ENCODE data around the gene KIF15. TPM values are rescaled to one million over a fixed set of nuclear protein-coding genes. Genes with fewer than 3 reads are reported as not detected.
A peak's percentile ranks its signal among the peaks of the same experiment; 100 is the strongest.

KIF15 gene
- polyA plus RNA-seq, 2 of the 4 experiments (the other 2 are of a cell fraction), result 8.7 to 13.5 TPM

DNA sequence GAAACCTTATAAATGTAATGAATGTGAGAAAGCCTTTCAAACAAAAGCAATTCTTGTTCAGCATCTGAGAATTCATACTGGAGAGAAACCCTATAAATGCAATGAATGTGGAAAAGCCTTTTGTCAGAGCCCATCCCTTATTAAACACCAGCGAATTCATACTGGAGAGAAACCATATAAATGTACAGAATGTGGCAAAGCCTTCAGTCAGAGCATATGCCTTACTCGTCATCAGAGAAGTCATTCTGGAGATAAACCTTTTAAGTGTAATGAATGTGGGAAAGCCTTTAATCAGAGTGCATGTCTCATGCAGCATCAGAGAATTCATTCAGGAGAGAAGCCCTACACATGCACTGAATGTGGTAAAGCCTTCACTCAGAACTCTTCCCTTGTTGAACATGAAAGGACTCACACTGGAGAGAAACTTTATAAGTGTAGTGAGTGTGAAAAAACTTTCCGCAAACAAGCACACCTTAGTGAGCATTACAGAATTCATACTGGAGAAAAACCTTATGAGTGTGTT, 26.9 kb upstream of the KIF15 start:
- CTCF ChIA-PET, result no interaction called here
- Histone ChIP-seq H3K4me2 (no peak overlapping the region), H3K27ac (no peak overlapping the region), H3K4me1 (no peaks in the 10 kb centered on the region), H3K4me3 (no peak overlapping the region), H3K9me3 (peaks cover 52% of the 10 kb centered on the region)
- no peak for DNase-seq (ENCODE audit: low read depth in 1 of 2, low spot score in 1 of 2)
- FAIRE-seq, result no peak
- TF ChIP-seq ZNF302 (CRISPR knock-in tag; IDR thresholded peaks at IDR 0.05), result no peak
- no peak for TF ChIP-seq KDM5A (IDR thresholded peaks at IDR 0.05)
- TF ChIP-seq POLR2A (IDR thresholded peaks at IDR 0.05; ENCODE audit: low read length), result no peak
- TF ChIP-seq TP53 (CRISPR knock-in tag; IDR thresholded peaks at IDR 0.05), result no peak
- TF ChIP-seq CBX8 (IDR thresholded peaks at IDR 0.05), result no peak
- no peak for TF ChIP-seq GATA3 (IDR thresholded peaks at IDR 0.05; ENCODE audit: borderline replicate concordance)
- no peak for TF ChIP-seq CBX2 (IDR thresholded peaks at IDR 0.05; ENCODE audit: borderline replicate concordance, low read depth)
- TF ChIP-seq SREBF2 (IDR thresholded peaks at IDR 0.05), result no peak
- TF ChIP-seq FOSL2 (IDR thresholded peaks at IDR 0.05), result no peak
- no peak for TF ChIP-seq FOSL2 (CRISPR knock-in tag; IDR thresholded peaks at IDR 0.05)
- no peak for TF ChIP-seq NPAS2 (CRISPR knock-in tag; IDR thresholded peaks at IDR 0.05; ENCODE audit: borderline replicate concordance)
- no peak for TF ChIP-seq POLR2AphosphoS2 (conservative IDR thresholded peaks at IDR 0.05; ENCODE audit: low read length)
- TF ChIP-seq, protein P1, sequence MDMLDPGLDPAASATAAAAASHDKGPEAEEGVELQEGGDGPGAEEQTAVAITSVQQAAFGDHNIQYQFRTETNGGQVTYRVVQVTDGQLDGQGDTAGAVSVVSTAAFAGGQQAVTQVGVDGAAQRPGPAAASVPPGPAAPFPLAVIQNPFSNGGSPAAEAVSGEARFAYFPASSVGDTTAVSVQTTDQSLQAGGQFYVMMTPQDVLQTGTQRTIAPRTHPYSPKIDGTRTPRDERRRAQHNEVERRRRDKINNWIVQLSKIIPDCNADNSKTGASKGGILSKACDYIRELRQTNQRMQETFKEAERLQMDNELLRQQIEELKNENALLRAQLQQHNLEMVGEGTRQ (IDR thresholded peaks at IDR 0.05), result no peak
- TF ChIP-seq E2F6 (IDR thresholded peaks at IDR 0.05; ENCODE audit: borderline replicate concordance, low read depth), result no peak
- TF ChIP-seq NFE2L2 (conservative IDR thresholded peaks at IDR 0.05; ENCODE audit: low read length), result no peak
- TF ChIP-seq HMGXB4 (CRISPR knock-in tag; IDR thresholded peaks at IDR 0.05; ENCODE audit: borderline replicate concordance), result no peak
- no peak for TF ChIP-seq RNF2 (IDR thresholded peaks at IDR 0.05; ENCODE audit: borderline replicate concordance, low read depth)
- no peak for TF ChIP-seq NR3C1 (IDR thresholded peaks at IDR 0.05)
- WGBS (ENCODE audit: missing lambda C conversion rate), result 37% methylated on average over 3 of the region's 3 CpGs
- POLR2A ChIA-PET, result no interaction called here
- no peak for ATAC-seq

- DNase-seq (ENCODE audit: low read depth in 1 of 2, low spot score in 1 of 2) (peak; percentile 5 to 6), FAIRE-seq (no peak), ATAC-seq (peak; percentile 16 to 24; a peak in 4 of 6 replicates)
- CTCF ChIA-PET, result interaction anchor here (0.6 to 1.3 kb wide), 2 partner anchors 112 to 1497 kb away, joined by 3 read pairs; no protein-coding TSS in a partner anchor
- WGBS (ENCODE audit: missing lambda C conversion rate), result 5% methylated on average over 15 of the region's 15 CpGs
- TF ChIP-seq FOSB (CRISPR knock-in tag; IDR thresholded peaks at IDR 0.05) (no peak), MAFK (IDR thresholded peaks at IDR 0.05; ENCODE audit: partially characterized antibody) (no peak), NFE2L2 (conservative IDR thresholded peaks at IDR 0.05; ENCODE audit: low read length) (no peak), POLR2AphosphoS2 (conservative IDR thresholded peaks at IDR 0.05; ENCODE audit: low read length) (no peak), CBX8 (IDR thresholded peaks at IDR 0.05) (no peak), BHLHE40 (IDR thresholded peaks at IDR 0.05; ENCODE audit: low read depth, low read length) (no peak), SMC3 (IDR thresholded peaks at IDR 0.05) (no peak), ATOH8 (CRISPR knock-in tag; IDR thresholded peaks at IDR 0.05; ENCODE audit: low read depth) (no peak), EP300 (IDR thresholded peaks at IDR 0.05) (no peak), RCOR1 (IDR thresholded peaks at IDR 0.05; ENCODE audit: low read depth, low read length) (no peak), HOXA7 (CRISPR knock-in tag; IDR thresholded peaks at IDR 0.05) (no peak), MYC (IDR thresholded peaks at IDR 0.05; ENCODE audit: borderline replicate concordance, low read length) (no peak), HDAC2 (IDR thresholded peaks at IDR 0.05) (no peak), HOXB13 (CRISPR knock-in tag; IDR thresholded peaks at IDR 0.05; ENCODE audit: low read depth) (no peak)
- TF ChIP-seq, protein P1 (IDR thresholded peaks at IDR 0.05), result no peak
- TF ChIP-seq, protein P2, sequence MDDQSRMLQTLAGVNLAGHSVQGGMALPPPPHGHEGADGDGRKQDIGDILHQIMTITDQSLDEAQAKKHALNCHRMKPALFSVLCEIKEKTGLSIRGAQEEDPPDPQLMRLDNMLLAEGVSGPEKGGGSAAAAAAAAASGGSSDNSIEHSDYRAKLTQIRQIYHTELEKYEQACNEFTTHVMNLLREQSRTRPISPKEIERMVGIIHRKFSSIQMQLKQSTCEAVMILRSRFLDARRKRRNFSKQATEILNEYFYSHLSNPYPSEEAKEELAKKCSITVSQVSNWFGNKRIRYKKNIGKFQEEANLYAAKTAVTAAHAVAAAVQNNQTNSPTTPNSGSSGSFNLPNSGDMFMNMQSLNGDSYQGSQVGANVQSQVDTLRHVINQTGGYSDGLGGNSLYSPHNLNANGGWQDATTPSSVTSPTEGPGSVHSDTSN (IDR thresholded peaks at IDR 0.05), result no peak
- TF ChIP-seq, protein P3, sequence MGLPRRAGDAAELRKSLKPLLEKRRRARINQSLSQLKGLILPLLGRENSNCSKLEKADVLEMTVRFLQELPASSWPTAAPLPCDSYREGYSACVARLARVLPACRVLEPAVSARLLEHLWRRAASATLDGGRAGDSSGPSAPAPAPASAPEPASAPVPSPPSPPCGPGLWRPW (IDR thresholded peaks at IDR 0.05), result no peak
- no peaks in the 10 kb centered on the region for H3K4me1 ChIP-seq
- peak overlapping the region; percentile 66 for H3K4me2 ChIP-seq
- H3K9me3 ChIP-seq, result peaks cover 48% of the 10 kb centered on the region
- POLR2A ChIA-PET, result interaction anchor here (1.1 to 1.5 kb wide), 4 partner anchors 48 to 423 kb away, joined by 5 to 8 read pairs (median 6); partner anchors contain the start of genes EXOSC7, TCAIM, ZDHHC3 and ZNF502
- peak overlapping the region; percentile 90 to 95 for H3K27ac ChIP-seq
- peak overlapping the region; percentile 82 for H3K4me3 ChIP-seq
These were observed 532 bp upstream of the KIF15 start for GRCh38 chr3:44761101-44761423.

Data from A549 (cell line).